OCI-LY7 (cell line): ENCODE data around the gene PLAAT5. TPM values are rescaled to one million over a fixed set of nuclear protein-coding genes. Genes with fewer than 3 reads are reported as not detected.

Source experiments
- BruUV-seq: library from RNA; stranded (reverse); fragments of 400-500 nt; replicated peaks from 2 replicates; lab custom pipeline; 2021; lab: Mats Ljungman, UMichigan
- CTCF ChIA-PET: fragments of 300-600 bp; sonication (Branson Sonifier 250); formaldehyde crosslinking; loops from one replicate; lab custom pipeline; 2022; ENCODE audit warnings: antibody characterized with exemption; ENCODE audit not compliant: unreplicated experiment; lab: Charles Lee
- POLR2A ChIA-PET: fragments of 300-600 bp; sonication (Branson Sonifier 250); formaldehyde crosslinking; loops from one replicate; lab custom pipeline; 2022; ENCODE audit warnings: antibody characterized with exemption; lab: Charles Lee
- DNase-seq: peaks from one replicate; pipeline ENCODE4 v3.0.0-alpha.2; 2015; ENCODE audit warnings: low spot score
- H2AFZ ChIP-seq: fragments of 200-600 bp; sonication (generic), shearing (Covaris generic); 2 replicates; pipeline ENCODE4 v1.6.1; 2014; ENCODE audit warnings: mild to moderate bottlenecking, antibody characterized with exemption, low read length, moderate library complexity
- H3K27ac ChIP-seq: fragments of 200-600 bp; sonication (generic); 2 replicates; pipeline ENCODE4 v1.5.1; 2014; ENCODE audit warnings: mixed run types, low read depth, mild to moderate bottlenecking, moderate library complexity, low read length, inconsistent platforms; ENCODE audit not compliant: poor library complexity, severe bottlenecking
- H3K36me3 ChIP-seq: fragments of 200-600 bp; sonication (generic); 2 replicates; pipeline ENCODE4 v1.6.1; 2014; ENCODE audit warnings: mild to moderate bottlenecking, antibody characterized with exemption, low read length, moderate library complexity, mixed read lengths; ENCODE audit not compliant: insufficient read depth
- H3K4me1 ChIP-seq: fragments of 200-600 bp; sonication (generic); 2 replicates; pipeline ENCODE4 v1.5.1; 2014; ENCODE audit warnings: mild to moderate bottlenecking, low read length; ENCODE audit not compliant: insufficient read depth, poor library complexity, severe bottlenecking
- H3K4me2 ChIP-seq: fragments of 200-600 bp; sonication (generic); 2 replicates; pipeline ENCODE4 v1.6.1; 2014; ENCODE audit warnings: mild to moderate bottlenecking, low read length
- H3K4me3 ChIP-seq: fragments of 200-600 bp; sonication (generic); 2 replicates; pipeline ENCODE4 v1.5.1; 2014; ENCODE audit warnings: mild to moderate bottlenecking, low read depth, low read length; ENCODE audit not compliant: poor library complexity, severe bottlenecking
- H3K79me2 ChIP-seq: fragments of 200-600 bp; sonication (generic); 2 replicates; pipeline ENCODE4 v1.6.1; 2016; ENCODE audit warnings: low read depth, mild to moderate bottlenecking, low read length, moderate library complexity, mixed read lengths; ENCODE audit not compliant: insufficient read depth
- H3K9me2 ChIP-seq: fragments of 200-600 bp; sonication (generic); 2 replicates; pipeline ENCODE4 v1.6.1; 2016; ENCODE audit warnings: mild to moderate bottlenecking, low read length, mixed read lengths; ENCODE audit not compliant: insufficient read depth
- H3K9me3 ChIP-seq: fragments of 200-600 bp; sonication (generic); 2 replicates; pipeline ENCODE4 v1.6.1; 2014; ENCODE audit warnings: mild to moderate bottlenecking, mixed run types, low read length, mixed read lengths
- H4K20me1 ChIP-seq: fragments of 200-600 bp; sonication (generic); 2 replicates; pipeline ENCODE4 v1.6.1; 2014; ENCODE audit warnings: mild to moderate bottlenecking, antibody characterized with exemption, low read length, moderate library complexity, mixed read lengths; ENCODE audit not compliant: insufficient read depth
- EZH2phosphoT487 ChIP-seq: fragments of 200-600 bp; sonication (generic); IDR thresholded peaks from 2 replicates; pipeline ENCODE4 v1.6.1; 2018; ENCODE audit warnings: low read depth, borderline replicate concordance, mild to moderate bottlenecking, mixed run types, antibody characterized with exemption, low read length, moderate library complexity, mixed read lengths
- intact Hi-C: fragments of 100-400 bp; cut with micrococcal nuclease; formaldehyde crosslinking; loops from one replicate; pipeline ENCODE4 v1.10.0; 2022; ENCODE audit not compliant: unreplicated experiment
- total RNA-seq, 2 experiments: library from RNA; depleted of rRNA in 1 of 2; stranded (reverse); fragments of >200 nt in 1 of 2; shearing (Covaris generic) in 1 of 2; gene quantifications; 2 replicates each; pipeline ENCODE4 v1.2.3, GENCODE V29; 2014 to 2022
- TF ChIP-seq, protein P1 (sequence below): fragments of 200-600 bp; sonication (generic); conservative IDR thresholded peaks from 2 replicates; pipeline ENCODE4 v1.5.1; 2014; ENCODE audit warnings: mild to moderate bottlenecking, antibody characterized with exemption, low read length, moderate library complexity, mixed read lengths

Gene PLAAT5
- total RNA-seq, 2 experiments from 2014 or later: not detected

DNA sequence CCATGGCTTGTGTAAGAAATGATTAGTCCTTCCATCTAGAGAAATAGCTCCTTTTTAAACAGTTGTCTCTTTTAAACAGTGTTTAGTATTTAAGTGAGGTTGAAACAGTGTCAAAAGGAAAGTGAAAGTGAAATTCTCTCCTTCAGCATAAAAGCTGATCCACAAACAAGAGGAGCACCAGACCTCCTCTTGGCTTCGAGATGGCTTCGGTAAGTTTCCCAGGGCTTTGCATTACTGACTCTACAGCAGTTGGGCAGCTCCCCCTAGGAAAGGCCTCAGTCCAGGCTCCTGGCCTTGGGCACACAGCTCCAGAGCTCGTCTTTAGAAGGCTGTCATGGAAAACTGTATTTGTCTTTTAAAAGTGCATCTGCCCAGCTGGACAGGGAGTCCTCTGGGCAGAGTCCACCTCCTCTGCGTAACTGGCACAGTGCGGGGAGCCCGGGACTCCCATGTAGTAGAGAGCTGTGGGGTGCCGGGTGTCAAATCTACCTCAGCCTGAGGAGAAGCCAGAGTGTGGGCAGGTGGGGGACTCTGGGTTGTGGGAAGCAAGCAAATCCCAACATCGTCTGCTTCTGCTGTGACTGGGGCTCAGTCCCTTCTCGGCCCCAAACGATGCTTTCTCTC lies 45.8 kb upstream of the PLAAT5 start, which contains the start of gene PLAAT4:
Gene PLAAT4 (plus strand): TSS at position 140 of the 624 bp plus-strand sequence. CDS start 61 bp downstream, at position 201.
- Histone ChIP-seq H3K27ac (no peak within 1 kb of the TSS), H3K4me3 (peak within 1 kb of the TSS; percentile 49), H3K9me3 (no peaks in the 10 kb centered on the region), H4K20me1 (no peaks in the 10 kb centered on the region), H3K4me2 (peak within 1 kb of the TSS; percentile 77), H3K4me1 (peaks cover 17% of the 10 kb centered on the region), H3K79me2 (no peaks in the 10 kb centered on the region), H3K36me3 (no peaks in the 10 kb centered on the region), H3K9me2 (no peaks in the 10 kb centered on the region), H2AFZ (peak within 1 kb of the TSS; percentile 98)
- BruUV-seq: no TSS peak
- ChIA-PET CTCF (no interaction called here), POLR2A (interaction anchor here (0.5 to 0.9 kb wide), 2 partner anchors 9 to 17 kb away, joined by 3 to 10 read pairs; no protein-coding TSS in a partner anchor)
- intact Hi-C loops: no loop called here
- DNase-seq: no peak
- TF ChIP-seq, protein P1, sequence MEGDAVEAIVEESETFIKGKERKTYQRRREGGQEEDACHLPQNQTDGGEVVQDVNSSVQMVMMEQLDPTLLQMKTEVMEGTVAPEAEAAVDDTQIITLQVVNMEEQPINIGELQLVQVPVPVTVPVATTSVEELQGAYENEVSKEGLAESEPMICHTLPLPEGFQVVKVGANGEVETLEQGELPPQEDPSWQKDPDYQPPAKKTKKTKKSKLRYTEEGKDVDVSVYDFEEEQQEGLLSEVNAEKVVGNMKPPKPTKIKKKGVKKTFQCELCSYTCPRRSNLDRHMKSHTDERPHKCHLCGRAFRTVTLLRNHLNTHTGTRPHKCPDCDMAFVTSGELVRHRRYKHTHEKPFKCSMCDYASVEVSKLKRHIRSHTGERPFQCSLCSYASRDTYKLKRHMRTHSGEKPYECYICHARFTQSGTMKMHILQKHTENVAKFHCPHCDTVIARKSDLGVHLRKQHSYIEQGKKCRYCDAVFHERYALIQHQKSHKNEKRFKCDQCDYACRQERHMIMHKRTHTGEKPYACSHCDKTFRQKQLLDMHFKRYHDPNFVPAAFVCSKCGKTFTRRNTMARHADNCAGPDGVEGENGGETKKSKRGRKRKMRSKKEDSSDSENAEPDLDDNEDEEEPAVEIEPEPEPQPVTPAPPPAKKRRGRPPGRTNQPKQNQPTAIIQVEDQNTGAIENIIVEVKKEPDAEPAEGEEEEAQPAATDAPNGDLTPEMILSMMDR: no peak

DNA sequence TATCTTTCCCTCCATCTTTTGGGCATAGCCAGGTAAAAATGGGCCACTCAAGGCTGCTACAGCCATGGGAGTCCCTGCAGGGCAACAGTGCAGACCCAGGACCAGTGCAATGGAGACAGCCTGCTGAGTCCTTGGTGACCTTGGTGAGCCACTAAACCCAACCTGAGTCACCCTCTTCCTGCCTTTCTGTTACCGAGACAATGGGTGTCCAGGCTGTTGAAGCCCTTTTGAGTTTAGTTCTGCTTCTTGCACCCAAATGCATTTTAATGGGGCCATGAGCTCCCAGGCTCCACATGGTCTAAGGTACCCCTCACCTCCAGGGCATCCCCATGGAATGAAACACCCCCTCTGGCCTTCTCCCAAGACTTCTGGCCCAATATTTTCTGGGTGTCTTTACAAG lies 44.8 kb upstream of the PLAAT5 start:
- CTCF ChIA-PET: no interaction called here

More for the DNA sequence above, 44.8 kb upstream of the PLAAT5 start:
- 0 out of 2 replicates have a peak overlapping the region, but pooled peaks have one; percentile 23 for H2AFZ ChIP-seq
- no peaks in the 10 kb centered on the region for H4K20me1 ChIP-seq
- H3K4me1 ChIP-seq: peaks cover 21% of the 10 kb centered on the region
- no TSS peak for BruUV-seq
- no peaks in the 10 kb centered on the region for H3K9me2 ChIP-seq
- DNase-seq: no peak
- H3K27ac ChIP-seq: no peak overlapping the region
- H3K9me3 ChIP-seq: no peaks in the 10 kb centered on the region
- no peaks in the 10 kb centered on the region for H3K79me2 ChIP-seq
- POLR2A ChIA-PET: no interaction called here
- H3K4me3 ChIP-seq: no peak overlapping the region
- no peak for TF ChIP-seq EZH2phosphoT487
- TF ChIP-seq, protein P1: no peak
- H3K4me2 ChIP-seq: no peak overlapping the region
- no peaks in the 10 kb centered on the region for H3K36me3 ChIP-seq
- intact Hi-C loops: no loop called here
